K562 (cell line): Measurements from ENCODE around the gene SAMD8. TPM values are rescaled to one million over a fixed set of nuclear protein-coding genes. Genes with fewer than 3 reads are reported as not detected.

Experiments used
- ADNP ChIP-seq: fragments of 200-800 bp; sonication (Bioruptor generic); IDR thresholded peaks from 2 replicates; pipeline ENCODE4 v1.6.1; 2016; ENCODE audit warnings: missing genetic modification characterization, missing compliant biosample characterization
- CBFB ChIP-seq: sonication (generic); formaldehyde crosslinking; IDR thresholded peaks from 2 replicates; pipeline ENCODE4 v1.4.0; 2020; ENCODE audit warnings: mild to moderate bottlenecking, missing genetic modification reagents
- CUX1 ChIP-seq: fragments of 200-800 bp; sonication (Bioruptor generic); IDR thresholded peaks from 2 replicates; pipeline ENCODE4 v1.6.1; 2016; ENCODE audit warnings: missing genetic modification characterization, missing compliant biosample characterization
- E2F4 ChIP-seq: sonication (generic); formaldehyde crosslinking; IDR thresholded peaks from 2 replicates; pipeline ENCODE4 v1.8.0; 2022; ENCODE audit warnings: mild to moderate bottlenecking, low read depth, missing genetic modification reagents
- ELF2 ChIP-seq: fragments of 250-450 bp; sonication (Bioruptor Pico); IDR thresholded peaks from 2 replicates; pipeline ENCODE4 v1.5.0; 2021; ENCODE audit warnings: mild to moderate bottlenecking
- FIP1L1 ChIP-seq: fragments of 200-400 bp; formaldehyde crosslinking; IDR thresholded peaks from 2 replicates; pipeline ENCODE4 v1.6.1; 2018; ENCODE audit warnings: mild to moderate bottlenecking, low read depth, low read length; ENCODE audit not compliant: poor library complexity, severe bottlenecking
- GATAD2B ChIP-seq: fragments of 450-650 bp; IDR thresholded peaks from 2 replicates; pipeline ENCODE4 v1.6.1; 2017; ENCODE audit warnings: mild to moderate bottlenecking, borderline replicate concordance
- SNAPC5 ChIP-seq: fragments of 250-450 bp; sonication (Bioruptor Pico); IDR thresholded peaks from 2 replicates; pipeline ENCODE4 v1.8.0; 2021; ENCODE audit warnings: moderate library complexity, mild to moderate bottlenecking, inconsistent platforms
- TAF9B ChIP-seq: fragments of 450-650 bp; IDR thresholded peaks from 2 replicates; pipeline ENCODE4 v1.6.1; 2018; ENCODE audit warnings: mild to moderate bottlenecking; ENCODE audit not compliant: partially characterized antibody
- TCFL5 ChIP-seq: fragments of 250-450 bp; sonication (Bioruptor Pico); conservative IDR thresholded peaks from 2 replicates; pipeline ENCODE4 v1.6.1; 2021; ENCODE audit warnings: mild to moderate bottlenecking, moderate library complexity, matching md5 sums
- USF1 ChIP-seq: sonication (generic); formaldehyde crosslinking; IDR thresholded peaks from 2 replicates; pipeline ENCODE4 v1.9.0; 2022; ENCODE audit warnings: mild to moderate bottlenecking, missing genetic modification reagents
- ZBTB1 ChIP-seq: sonication (generic); formaldehyde crosslinking; IDR thresholded peaks from 2 replicates; pipeline ENCODE4 v1.8.1; 2023; ENCODE audit warnings: missing genetic modification reagents, low read depth, mild to moderate bottlenecking, borderline replicate concordance
- ZNF280A ChIP-seq: fragments of 450-650 bp; IDR thresholded peaks from 2 replicates; pipeline ENCODE4 v1.6.1; 2018; ENCODE audit warnings: mild to moderate bottlenecking, low read depth; ENCODE audit not compliant: partially characterized antibody
- ZNF3 ChIP-seq: fragments of 250-450 bp; sonication (Bioruptor Pico); IDR thresholded peaks from 2 replicates; pipeline ENCODE4 v1.5.0; 2021; ENCODE audit warnings: mild to moderate bottlenecking, moderate library complexity
- ZNF449 ChIP-seq: fragments of 250-450 bp; sonication (Bioruptor Pico); IDR thresholded peaks from 2 replicates; pipeline ENCODE4 v1.8.0; 2022; ENCODE audit warnings: moderate library complexity, mild to moderate bottlenecking, inconsistent platforms
- ZNF717 ChIP-seq: fragments of 250-450 bp; sonication (Bioruptor Pico); IDR thresholded peaks from 2 replicates; pipeline ENCODE4 v1.5.0; 2021
- polyA plus RNA-seq, 8 experiments: library from polyadenylated mRNA; depleted of rRNA in 4 of 8; stranded (reverse) in 5 of 8; unstranded in 3 of 8; fragments of >200 nt; fragmentation: Nextera tagmentation in 2 of 8; fragmentation: Illumina TruSeq in 1 of 8; extraction: Ambion mirVana in 2 of 8; extraction: Trizol in 1 of 8; gene quantifications; 2 replicates each; pipeline versions ENCODE4 v1.2.1 to v1.2.3, GENCODE V29; 2011 to 2014; ENCODE audit warnings: inconsistent platforms in 1 of 8, missing spikeins in 1 of 8
- total RNA-seq, 7 experiments: library from RNA; depleted of rRNA in 6 of 7; stranded (reverse); fragments of >200 nt in 6 of 7; fragmentation: Illumina TruSeq in 2 of 7; extraction: Trizol in 2 of 7; gene quantifications; 2 replicates each; pipeline versions ENCODE4 v1.2.1 to v1.2.3, GENCODE V29; 2011 to 2021; ENCODE audit warnings: low replicate concordance in 1 of 7

SAMD8 gene
- total and polyA plus RNA-seq, 9 of the 15 experiments (the other 6 are each of a cell fraction or from before 2014, with no cell fraction given): 2.7 to 16.1 (median 6.2) TPM

- TF ChIP-seq USF1 (CRISPR knock-in tag) (no peak), CUX1 (peak; percentile 97), ZNF280A (no peak), TCFL5 (CRISPR knock-in tag) (peak; percentile 85), ZNF717 (CRISPR knock-in tag) (no peak), GATAD2B (no peak), ADNP (tag) (peak; percentile 25; the same call in 1 of the 2 replicates), FIP1L1 (no peak), ZBTB1 (CRISPR knock-in tag) (0 out of 2 replicates have a peak, but pooled peaks have one; percentile 5), ZNF3 (no peak), TAF9B (no peak), CBFB (CRISPR knock-in tag) (no peak), ZNF449 (peak; percentile 83), E2F4 (CRISPR knock-in tag) (no peak), ELF2 (CRISPR knock-in tag) (no peak; the same call in 1 of the 2 replicates), SNAPC5 (CRISPR knock-in tag) (peak; percentile 55)
Observed at GRCh38 chr10:75209086-75209920, 97.8 kb downstream of the SAMD8 start (continued).
